ENCODE measurements around the gene DPF3. TPM values are rescaled to one million over a fixed set of nuclear protein-coding genes. Genes with fewer than 3 reads are reported as not detected.
A peak's percentile ranks its signal among the peaks of the same experiment; 100 is the strongest.

DPF3 gene
- polyA plus RNA-seq, 2 of the 4 experiments (the other 2 are of a cell fraction) = 0.05 to 0.09 TPM

GRCh38 chr14:72758993-72759392 is 134.9 kb downstream of the DPF3 start (continued):
- TF ChIP-seq HMGXB4 (CRISPR knock-in tag; IDR thresholded peaks at IDR 0.05; ENCODE audit: borderline replicate concordance) = no peak
- TF ChIP-seq HEYL (CRISPR knock-in tag; IDR thresholded peaks at IDR 0.05) = no peak
- no peak for TF ChIP-seq CHD2 (IDR thresholded peaks at IDR 0.05; ENCODE audit: low read length, partially characterized antibody)
- no peak for TF ChIP-seq NR3C1 (IDR thresholded peaks at IDR 0.05)
- no peak for TF ChIP-seq FOSL2 (IDR thresholded peaks at IDR 0.05)
- TF ChIP-seq FOSL2 (CRISPR knock-in tag; IDR thresholded peaks at IDR 0.05) = no peak
- TF ChIP-seq BHLHE40 (IDR thresholded peaks at IDR 0.05; ENCODE audit: low read depth, low read length) = no peak
- no peak for TF ChIP-seq HES2 (IDR thresholded peaks at IDR 0.05)
- TF ChIP-seq, protein P1, sequence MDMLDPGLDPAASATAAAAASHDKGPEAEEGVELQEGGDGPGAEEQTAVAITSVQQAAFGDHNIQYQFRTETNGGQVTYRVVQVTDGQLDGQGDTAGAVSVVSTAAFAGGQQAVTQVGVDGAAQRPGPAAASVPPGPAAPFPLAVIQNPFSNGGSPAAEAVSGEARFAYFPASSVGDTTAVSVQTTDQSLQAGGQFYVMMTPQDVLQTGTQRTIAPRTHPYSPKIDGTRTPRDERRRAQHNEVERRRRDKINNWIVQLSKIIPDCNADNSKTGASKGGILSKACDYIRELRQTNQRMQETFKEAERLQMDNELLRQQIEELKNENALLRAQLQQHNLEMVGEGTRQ (IDR thresholded peaks at IDR 0.05) = no peak
- TF ChIP-seq HOXB13 (CRISPR knock-in tag; IDR thresholded peaks at IDR 0.05; ENCODE audit: low read depth) = no peak

GRCh38 chr14:72758420-72758819 is 135.5 kb downstream of the DPF3 start:
- no peak overlapping the region for H3K27ac ChIP-seq
- POLR2A ChIA-PET = no interaction called here
- no peak for ATAC-seq
- peaks cover 35% of the 10 kb centered on the region for H3K9me3 ChIP-seq
- TF ChIP-seq RAD21 (conservative IDR thresholded peaks at IDR 0.05 in 1 of 2, IDR thresholded peaks at IDR 0.05 in 1 of 2) = peak in 1 of 2 experiments; percentile 21; a peak in 2 of 5 replicates
- TF ChIP-seq POLR2AphosphoS2 (conservative IDR thresholded peaks at IDR 0.05; ENCODE audit: low read length) = no peak
- FAIRE-seq = no peak
- no peak overlapping the region for H3K4me3 ChIP-seq
- no peaks in the 10 kb centered on the region for H3K4me1 ChIP-seq
- WGBS (ENCODE audit: missing lambda C conversion rate) = 20% methylated on average over 5 of the region's 5 CpGs
- H3K4me2 ChIP-seq = no peak overlapping the region
- no peak for DNase-seq (ENCODE audit: low read depth in 1 of 2, low spot score in 1 of 2)
- CTCF ChIA-PET = interaction anchor here (1.2 kb wide), 1 partner anchor 13 kb away, joined by 4 read pairs; no protein-coding TSS in a partner anchor

DNA sequence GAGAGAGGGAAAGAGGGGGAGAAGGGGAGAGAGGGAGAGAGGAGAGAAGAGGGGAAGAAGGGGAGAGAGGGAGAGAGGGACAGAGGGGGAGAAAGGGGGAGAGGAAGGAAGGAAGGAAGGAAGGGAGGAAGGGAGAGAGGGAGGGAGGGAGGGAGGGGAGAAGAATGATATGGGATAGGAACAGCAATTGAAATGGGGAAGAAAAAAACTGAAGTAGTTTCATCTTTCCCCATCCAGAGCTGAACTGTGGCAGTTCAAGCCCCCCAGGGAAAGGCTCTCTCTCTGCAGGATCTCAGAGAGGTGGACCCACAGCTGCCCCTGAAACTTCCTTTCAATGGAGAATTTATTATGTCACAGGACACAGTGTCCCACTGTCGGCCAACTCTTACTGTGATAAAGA is 136.9 kb downstream of the DPF3 start:
- no peak for TF ChIP-seq KDM5A (IDR thresholded peaks at IDR 0.05)
- DNase-seq (ENCODE audit: low read depth in 1 of 2, low spot score in 1 of 2) (no peak), FAIRE-seq (no peak), ATAC-seq (no peak)
- H3K4me3 ChIP-seq = no peak overlapping the region
- H3K4me1 ChIP-seq = no peaks in the 10 kb centered on the region
- ChIA-PET CTCF (no interaction called here), POLR2A (no interaction called here)
- H3K9me3 ChIP-seq = peaks cover 35% of the 10 kb centered on the region
- 0% methylated on average over 1 of the region's 1 CpG for WGBS (ENCODE audit: missing lambda C conversion rate)
- H3K4me2 ChIP-seq = no peak overlapping the region
- H3K27ac ChIP-seq = no peak overlapping the region

GRCh38 chr14:72755766-72756165 is 138.1 kb downstream of the DPF3 start:
- no peak for FAIRE-seq
- Histone ChIP-seq H3K4me3 (no peak overlapping the region), H3K4me1 (no peaks in the 10 kb centered on the region), H3K9me3 (peaks cover 29% of the 10 kb centered on the region), H3K27ac (no peak overlapping the region), H3K4me2 (no peak overlapping the region)
- TF ChIP-seq FOXS1 (CRISPR knock-in tag; IDR thresholded peaks at IDR 0.05) = no peak
- TF ChIP-seq EHMT2 (IDR thresholded peaks at IDR 0.05; ENCODE audit: low read depth) = no peak
- TF ChIP-seq CBX8 (IDR thresholded peaks at IDR 0.05) = no peak
- TF ChIP-seq CBX2 (IDR thresholded peaks at IDR 0.05; ENCODE audit: borderline replicate concordance, low read depth) = no peak
- TF ChIP-seq BHLHE40 (IDR thresholded peaks at IDR 0.05; ENCODE audit: low read depth, low read length) = no peak
- TF ChIP-seq, protein P2, sequence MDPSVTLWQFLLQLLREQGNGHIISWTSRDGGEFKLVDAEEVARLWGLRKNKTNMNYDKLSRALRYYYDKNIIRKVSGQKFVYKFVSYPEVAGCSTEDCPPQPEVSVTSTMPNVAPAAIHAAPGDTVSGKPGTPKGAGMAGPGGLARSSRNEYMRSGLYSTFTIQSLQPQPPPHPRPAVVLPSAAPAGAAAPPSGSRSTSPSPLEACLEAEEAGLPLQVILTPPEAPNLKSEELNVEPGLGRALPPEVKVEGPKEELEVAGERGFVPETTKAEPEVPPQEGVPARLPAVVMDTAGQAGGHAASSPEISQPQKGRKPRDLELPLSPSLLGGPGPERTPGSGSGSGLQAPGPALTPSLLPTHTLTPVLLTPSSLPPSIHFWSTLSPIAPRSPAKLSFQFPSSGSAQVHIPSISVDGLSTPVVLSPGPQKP (IDR thresholded peaks at IDR 0.05; ENCODE audit: low read depth, low read length) = no peak
- no peak for TF ChIP-seq EHF (CRISPR knock-in tag; IDR thresholded peaks at IDR 0.05)
- TF ChIP-seq HEYL (CRISPR knock-in tag; IDR thresholded peaks at IDR 0.05) = no peak
- TF ChIP-seq ZC3H11A (IDR thresholded peaks at IDR 0.05) = no peak
- TF ChIP-seq MAZ (IDR thresholded peaks at IDR 0.05; ENCODE audit: borderline replicate concordance, low read depth, low read length) = no peak
- no peak for TF ChIP-seq TFCP2L1 (CRISPR knock-in tag; IDR thresholded peaks at IDR 0.05)
- no peak for TF ChIP-seq TP53 (CRISPR knock-in tag; IDR thresholded peaks at IDR 0.05)
- no peak for TF ChIP-seq FOSL2 (IDR thresholded peaks at IDR 0.05)
- no peak for TF ChIP-seq FOSL2 (CRISPR knock-in tag; IDR thresholded peaks at IDR 0.05)
- no peak for TF ChIP-seq HDAC2 (IDR thresholded peaks at IDR 0.05)
- ChIA-PET CTCF (interaction anchor here (1.2 kb wide), 1 partner anchor 47 kb away, joined by 3 read pairs; no protein-coding TSS in a partner anchor), POLR2A (no interaction called here)
- DNase-seq (ENCODE audit: low read depth in 1 of 2, low spot score in 1 of 2) = no peak
- WGBS (ENCODE audit: missing lambda C conversion rate) = 24% methylated on average over 3 of the region's 3 CpGs
- ATAC-seq = no peak

Data from A549 (cell line).